Non-pigmented ciliary epithelial cell (primary cell): Measurements from ENCODE around the gene VAT1.
"Not testable (repeated sequence)": the region's sequence is repeated elsewhere in the genome, so short reads cannot be mapped to it uniquely, and the experiment has no call there.

Source experiments
- DNase-seq: peaks from one replicate; pipeline ENCODE4 v3.0.0-alpha.2; 2010; ENCODE audit warnings: low read depth

VAT1 gene

DNA sequence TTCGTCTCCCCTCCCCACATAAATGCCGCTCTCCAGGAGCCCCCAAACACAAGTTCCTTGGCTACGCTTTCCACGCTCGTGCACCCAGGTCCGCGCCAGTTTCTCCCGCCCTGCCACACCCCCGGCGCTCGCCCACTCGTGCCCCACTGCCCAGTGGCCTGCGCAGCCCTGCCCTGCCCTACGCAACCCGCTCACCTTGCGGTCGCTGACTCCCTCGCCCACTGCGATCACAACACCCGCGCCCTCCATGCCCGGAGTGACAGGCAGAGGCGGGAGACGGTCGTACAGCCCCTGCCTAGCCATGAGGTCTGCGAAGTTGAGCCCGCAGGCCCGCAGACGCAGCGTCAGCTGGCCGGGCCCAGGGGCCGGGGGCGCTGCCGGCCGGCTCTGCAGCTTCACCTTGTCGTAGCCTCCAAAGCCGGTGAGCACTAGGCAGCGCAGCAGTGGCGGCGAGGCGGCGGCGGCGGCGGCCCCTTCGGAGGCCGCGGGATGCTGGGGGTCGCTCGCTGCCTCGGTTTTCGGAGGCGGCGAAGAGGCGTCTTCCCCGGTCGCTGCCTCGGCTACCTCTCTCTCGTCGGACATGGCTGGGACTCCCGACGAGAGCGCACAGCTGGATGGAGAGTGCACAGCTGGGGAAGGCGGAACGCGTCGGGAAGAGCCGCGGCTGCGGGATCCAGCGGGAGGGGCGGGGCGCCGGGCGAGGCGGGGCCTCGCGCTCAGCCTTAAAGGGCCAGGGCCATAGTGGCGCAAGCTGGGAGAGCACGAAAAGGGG is at the start of gene VAT1:
TSS of gene VAT1 (minus strand) at position 645 of the 772 bp plus-strand sequence. CDS start at position 582, 63 bp downstream.
- DNase-seq: no peak

GRCh38 chr17:43070872-43071271 is 48.7 kb upstream of the VAT1 start:
- no peak for DNase-seq

DNA sequence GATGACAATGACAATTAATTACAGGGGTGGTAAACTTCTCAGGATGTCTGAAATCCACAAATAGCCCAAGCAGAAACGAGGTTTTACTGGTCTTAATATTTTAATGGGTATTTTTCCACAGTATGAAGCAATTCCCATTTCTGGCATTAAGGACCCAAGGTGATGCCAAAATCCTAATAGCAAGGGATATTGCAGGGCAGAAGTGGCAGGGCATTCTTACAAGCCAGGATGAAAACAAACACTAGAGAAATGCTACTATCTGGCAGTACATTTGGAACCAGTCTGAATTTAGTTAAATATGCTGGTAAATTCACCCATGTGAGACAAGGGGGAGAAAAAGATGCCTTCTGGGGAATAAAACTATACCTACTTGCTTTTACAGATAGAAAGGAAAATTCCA is 48.1 kb upstream of the VAT1 start:
- no peak for DNase-seq

- DNase-seq: no peak
These were observed 47.2 kb upstream of the VAT1 start for GRCh38 chr17:43069368-43069898.

DNA sequence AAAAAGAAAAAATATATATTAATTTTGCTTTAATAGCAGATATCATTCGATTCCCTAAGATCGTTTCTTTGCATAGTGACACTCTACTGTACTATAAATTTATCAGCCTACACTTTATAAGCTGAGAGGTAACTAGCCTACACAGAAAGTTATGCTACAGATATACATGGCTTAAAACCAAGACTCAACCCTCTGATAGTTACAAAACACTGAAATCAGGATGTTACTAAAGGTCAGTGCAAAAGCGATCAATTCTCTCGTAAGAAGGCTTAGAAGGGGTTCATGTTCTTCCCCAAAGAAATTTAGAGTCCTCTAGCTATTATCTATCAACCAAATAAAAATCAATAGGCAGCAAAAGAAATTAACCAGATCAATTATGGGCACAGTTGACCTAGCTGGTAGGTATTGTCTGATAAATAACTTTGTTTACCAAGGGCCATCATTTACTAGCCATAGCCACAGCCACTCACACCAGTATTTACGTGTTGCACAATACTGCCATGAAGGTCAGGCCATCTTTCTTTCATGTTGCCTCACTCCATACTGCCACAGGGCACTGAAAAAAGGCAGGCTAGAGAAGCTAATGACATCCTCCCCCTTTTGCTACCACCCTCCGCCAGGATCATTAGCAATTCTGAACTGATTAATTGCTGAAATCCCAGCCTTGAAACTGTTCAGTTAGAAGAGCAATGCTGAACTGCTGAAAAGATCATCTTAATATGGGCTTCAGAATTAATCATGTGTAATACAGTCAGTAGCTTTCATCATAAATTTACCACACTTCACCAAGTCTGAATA is 46.6 kb upstream of the VAT1 start:
- DNase-seq: no peak

DNA sequence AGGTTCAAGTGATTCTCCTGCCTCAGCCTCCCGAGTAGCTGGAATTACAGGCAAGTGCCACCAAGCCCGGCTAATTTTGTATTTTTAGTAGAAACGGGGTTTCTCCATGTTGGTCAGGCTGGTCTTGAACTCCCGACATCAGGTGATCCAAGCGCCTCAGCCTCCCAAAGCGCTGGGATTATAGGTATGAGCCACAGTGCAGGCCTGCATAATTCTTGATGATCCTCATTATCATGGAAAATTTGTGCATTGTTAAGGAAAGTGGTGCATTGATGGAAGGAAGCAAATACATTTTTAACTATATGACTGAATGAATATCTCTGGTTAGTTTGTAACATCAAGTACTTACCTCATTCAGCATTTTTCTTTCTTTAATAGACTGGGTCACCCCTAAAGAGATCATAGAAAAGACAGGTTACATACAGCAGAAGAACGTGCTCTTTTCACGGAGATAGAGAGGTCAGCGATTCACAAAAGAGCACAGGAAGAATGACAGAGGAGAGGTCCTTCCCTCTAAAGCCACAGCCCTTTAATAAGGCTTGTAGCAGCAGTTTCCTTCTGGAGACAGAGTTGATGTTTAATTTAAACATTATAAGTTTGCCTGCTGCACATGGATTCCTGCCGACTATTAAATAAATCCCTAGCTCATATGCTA is 40.9 kb upstream of the VAT1 start:
- DNase-seq: no peak

DNA sequence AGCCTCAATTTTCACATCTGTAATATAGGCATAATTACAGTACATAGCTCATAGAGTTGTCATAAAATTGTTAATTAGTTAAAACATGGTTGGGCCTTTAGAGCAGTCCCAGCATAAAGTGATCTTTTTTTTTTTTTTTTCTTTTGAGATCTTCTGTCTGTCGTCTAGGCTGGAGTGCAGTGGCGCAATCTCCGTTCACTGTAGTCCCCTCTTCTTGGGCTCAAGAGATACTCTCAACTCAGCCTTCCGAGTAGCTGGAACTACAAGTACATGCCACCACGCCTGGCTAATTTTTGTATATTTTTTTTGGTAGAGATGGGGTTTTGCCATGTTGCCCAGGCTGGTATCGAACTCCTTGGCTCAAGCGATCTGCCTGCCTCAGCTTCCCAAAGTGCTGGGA is 33.9 kb upstream of the VAT1 start:
- no peak for DNase-seq

DNA sequence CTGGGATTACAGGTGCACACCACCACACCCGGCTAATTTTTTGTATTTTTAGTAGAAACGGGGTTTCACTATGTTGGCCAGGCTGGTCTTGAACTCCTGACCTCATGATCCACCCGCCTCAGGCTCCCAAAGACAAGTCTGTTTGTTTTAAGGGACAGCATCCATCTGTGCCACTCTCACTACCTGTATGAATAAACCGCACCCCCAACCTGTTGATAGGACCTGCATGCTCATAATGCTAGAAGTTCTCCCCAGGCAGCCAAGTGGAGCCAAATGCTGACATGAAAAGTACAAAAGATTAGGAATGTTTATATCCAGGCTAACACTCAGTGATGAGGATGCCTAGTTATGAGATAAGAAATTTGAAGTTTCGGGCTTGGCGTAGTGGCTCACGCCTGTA is 30.8 kb upstream of the VAT1 start:
- not testable (repeated sequence) for DNase-seq

DNA sequence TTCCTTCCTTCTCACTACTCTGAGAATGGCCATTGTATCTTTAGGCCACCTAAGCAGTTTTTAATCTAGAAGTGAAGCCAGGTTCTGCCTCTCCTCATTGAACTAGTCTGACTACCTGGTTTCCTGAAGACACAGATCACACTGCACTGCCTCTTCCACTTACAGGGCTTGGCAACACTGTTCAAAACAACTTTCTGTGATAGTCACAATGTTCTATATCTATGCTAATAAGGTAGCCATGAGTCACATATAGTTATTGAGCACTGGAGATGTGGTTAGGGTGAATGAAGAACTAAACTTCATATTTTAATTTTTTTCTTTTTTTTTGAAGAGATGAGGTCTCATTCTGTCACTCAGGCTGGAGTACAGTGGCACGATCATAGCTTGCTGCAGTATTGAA is 29.8 kb upstream of the VAT1 start:
- no peak for DNase-seq

GRCh38 chr17:43044024-43044423 is 21.8 kb upstream of the VAT1 start:
- DNase-seq: no peak

DNA sequence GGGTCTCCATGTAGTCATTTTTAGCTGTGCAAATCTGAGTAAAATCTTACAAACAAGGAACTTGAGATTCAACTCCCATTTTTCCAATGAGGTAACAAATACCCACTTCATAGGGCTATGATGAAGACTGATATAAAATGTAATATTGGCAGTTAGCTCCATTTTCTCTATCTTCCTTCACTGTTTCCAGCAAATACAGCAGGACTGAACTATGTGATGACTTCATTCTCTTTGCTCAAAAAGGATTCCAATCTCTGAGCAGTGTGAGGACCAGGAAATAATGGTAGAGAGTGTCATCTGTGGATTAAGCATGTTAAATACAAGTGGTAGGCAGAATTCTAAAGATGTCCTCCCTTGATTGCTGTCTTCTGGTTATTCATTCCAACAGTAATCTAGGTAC is 21.1 kb upstream of the VAT1 start:
- no peak for DNase-seq

GRCh38 chr17:43042025-43042628 is 19.9 kb upstream of the VAT1 start:
- DNase-seq: no peak

- no peak for DNase-seq
These were observed 18.5 kb upstream of the VAT1 start for GRCh38 chr17:43040655-43041054.

- DNase-seq: no peak
These were observed 17.5 kb upstream of the VAT1 start for GRCh38 chr17:43039646-43040045.

DNA sequence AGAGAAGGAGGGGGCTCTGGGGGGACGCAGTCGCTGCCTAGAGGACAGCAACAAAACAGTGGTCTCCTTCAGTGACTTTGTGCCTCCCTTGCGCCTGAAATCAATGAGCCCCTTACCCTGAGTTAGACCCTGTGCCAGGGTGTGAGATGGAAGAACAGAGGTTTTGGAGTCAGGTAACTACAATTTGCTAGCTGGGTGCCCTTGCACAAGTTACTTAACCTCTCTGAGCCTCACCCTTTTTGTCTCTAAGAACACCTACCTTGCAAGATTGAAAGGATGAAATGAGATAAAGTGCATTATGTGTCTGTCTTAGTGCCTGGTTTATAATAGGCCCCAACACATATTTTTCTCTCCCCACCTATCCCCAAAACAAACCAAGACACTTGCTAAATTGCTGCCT is 12.7 kb upstream of the VAT1 start:
- DNase-seq: no peak

- DNase-seq: no peak
These were observed 12.0 kb upstream of the VAT1 start for GRCh38 chr17:43033948-43034881.

GRCh38 chr17:43031666-43032065 is 9.5 kb upstream of the VAT1 start:
- no peak for DNase-seq

GRCh38 chr17:43030137-43030767 is 8.1 kb upstream of the VAT1 start:
- no peak for DNase-seq

GRCh38 chr17:43028221-43028861 is 6.2 kb upstream of the VAT1 start:
- DNase-seq: no peak
